ENCODE data around the gene BACH2. TPM values are rescaled to one million over a fixed set of nuclear protein-coding genes. Genes with fewer than 3 reads are reported as not detected.
A peak's percentile ranks its signal among the peaks of the same experiment; 100 is the strongest.
"Not testable (repeated sequence)": the region's sequence is repeated elsewhere in the genome, so short reads cannot be mapped to it uniquely, and the experiment has no call there.

BACH2 gene
- total RNA-seq, 1 donor from 2014 or later: 7.8 TPM

DNA sequence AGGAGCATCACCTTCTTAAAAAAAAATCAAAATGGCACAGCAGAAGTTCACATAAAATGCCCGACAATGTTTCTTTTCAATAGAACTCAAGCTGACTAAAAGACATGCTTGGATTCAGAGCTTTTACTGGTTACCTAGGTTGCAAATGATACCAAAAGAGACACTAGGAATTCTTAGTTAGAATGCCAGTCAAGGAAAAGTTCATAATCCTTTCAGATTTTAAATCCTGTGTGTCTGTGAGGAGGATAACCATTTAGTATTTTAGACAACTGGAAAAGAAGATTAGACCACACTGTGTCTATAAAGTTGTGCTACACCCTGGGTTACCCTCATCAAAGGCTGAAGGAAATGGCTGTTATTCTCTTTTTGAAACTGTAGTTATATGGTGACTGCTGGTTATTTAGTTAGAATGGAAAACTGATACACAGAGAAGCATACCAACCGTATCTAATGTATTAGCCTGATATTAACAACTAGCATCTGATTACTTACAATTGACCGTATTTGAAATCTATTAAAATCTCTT is 262.8 kb downstream of the BACH2 start:
- Mint-ChIP-seq H3K27me3 (ENCODE audit: low read depth) (no peaks in the 10 kb centered on the region), H3K36me3 (ENCODE audit: low read depth) (peaks cover 1% of the 10 kb centered on the region), H3K27ac (ENCODE audit: unreplicated experiment) (no peak overlapping the region), H3K4me1 (ENCODE audit: low read depth) (peaks cover 16% of the 10 kb centered on the region), H3K4me3 (ENCODE audit: unreplicated experiment) (no peak overlapping the region), H3K9me3 (ENCODE audit: low read depth) (peaks cover 2% of the 10 kb centered on the region)
- TF ChIP-seq, protein P1, sequence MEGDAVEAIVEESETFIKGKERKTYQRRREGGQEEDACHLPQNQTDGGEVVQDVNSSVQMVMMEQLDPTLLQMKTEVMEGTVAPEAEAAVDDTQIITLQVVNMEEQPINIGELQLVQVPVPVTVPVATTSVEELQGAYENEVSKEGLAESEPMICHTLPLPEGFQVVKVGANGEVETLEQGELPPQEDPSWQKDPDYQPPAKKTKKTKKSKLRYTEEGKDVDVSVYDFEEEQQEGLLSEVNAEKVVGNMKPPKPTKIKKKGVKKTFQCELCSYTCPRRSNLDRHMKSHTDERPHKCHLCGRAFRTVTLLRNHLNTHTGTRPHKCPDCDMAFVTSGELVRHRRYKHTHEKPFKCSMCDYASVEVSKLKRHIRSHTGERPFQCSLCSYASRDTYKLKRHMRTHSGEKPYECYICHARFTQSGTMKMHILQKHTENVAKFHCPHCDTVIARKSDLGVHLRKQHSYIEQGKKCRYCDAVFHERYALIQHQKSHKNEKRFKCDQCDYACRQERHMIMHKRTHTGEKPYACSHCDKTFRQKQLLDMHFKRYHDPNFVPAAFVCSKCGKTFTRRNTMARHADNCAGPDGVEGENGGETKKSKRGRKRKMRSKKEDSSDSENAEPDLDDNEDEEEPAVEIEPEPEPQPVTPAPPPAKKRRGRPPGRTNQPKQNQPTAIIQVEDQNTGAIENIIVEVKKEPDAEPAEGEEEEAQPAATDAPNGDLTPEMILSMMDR (IDR thresholded peaks at IDR 0.05): no peak
- DNase-seq (ENCODE audit: low spot score): no peak

DNA sequence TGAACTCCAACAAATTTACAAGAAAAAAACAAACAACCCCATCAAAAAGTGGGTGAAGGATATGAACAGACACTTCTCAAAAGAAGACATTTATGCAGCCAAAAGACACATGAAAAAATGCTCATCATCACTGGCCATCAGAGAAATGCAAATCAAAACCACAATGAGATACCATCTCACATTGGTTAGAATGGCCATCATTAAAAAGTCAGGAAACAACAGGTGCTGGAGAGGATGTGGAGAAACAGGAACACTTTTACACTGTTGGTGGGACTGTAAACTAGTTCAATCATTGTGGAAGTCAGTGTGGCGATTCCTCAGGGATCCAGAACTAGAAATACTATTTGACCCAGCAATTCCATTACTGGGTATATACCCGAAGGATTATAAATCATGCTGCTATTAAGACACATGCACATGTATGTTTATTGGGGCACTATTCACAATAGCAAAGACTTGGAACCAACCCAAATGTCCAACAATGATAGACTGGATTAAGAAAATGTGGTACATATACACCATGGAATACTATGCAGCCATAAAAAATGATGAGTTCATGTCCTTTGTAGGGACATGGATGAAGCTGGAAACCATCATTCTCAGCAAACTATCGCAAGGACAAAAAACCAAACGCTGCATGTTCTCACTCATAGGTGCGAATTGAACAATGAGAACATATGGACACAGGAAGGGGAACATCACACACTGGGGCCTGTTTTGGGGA is 264.0 kb downstream of the BACH2 start:
- H3K27ac Mint-ChIP-seq (ENCODE audit: unreplicated experiment); H3K27me3 Mint-ChIP-seq (ENCODE audit: low read depth); H3K4me3 Mint-ChIP-seq (ENCODE audit: unreplicated experiment); H3K36me3 Mint-ChIP-seq (ENCODE audit: low read depth); H3K9me3 Mint-ChIP-seq (ENCODE audit: low read depth); DNase-seq (ENCODE audit: low spot score): not testable (repeated sequence)
- H3K4me1 Mint-ChIP-seq (ENCODE audit: low read depth): peaks cover 16% of the 10 kb centered on the region

DNA sequence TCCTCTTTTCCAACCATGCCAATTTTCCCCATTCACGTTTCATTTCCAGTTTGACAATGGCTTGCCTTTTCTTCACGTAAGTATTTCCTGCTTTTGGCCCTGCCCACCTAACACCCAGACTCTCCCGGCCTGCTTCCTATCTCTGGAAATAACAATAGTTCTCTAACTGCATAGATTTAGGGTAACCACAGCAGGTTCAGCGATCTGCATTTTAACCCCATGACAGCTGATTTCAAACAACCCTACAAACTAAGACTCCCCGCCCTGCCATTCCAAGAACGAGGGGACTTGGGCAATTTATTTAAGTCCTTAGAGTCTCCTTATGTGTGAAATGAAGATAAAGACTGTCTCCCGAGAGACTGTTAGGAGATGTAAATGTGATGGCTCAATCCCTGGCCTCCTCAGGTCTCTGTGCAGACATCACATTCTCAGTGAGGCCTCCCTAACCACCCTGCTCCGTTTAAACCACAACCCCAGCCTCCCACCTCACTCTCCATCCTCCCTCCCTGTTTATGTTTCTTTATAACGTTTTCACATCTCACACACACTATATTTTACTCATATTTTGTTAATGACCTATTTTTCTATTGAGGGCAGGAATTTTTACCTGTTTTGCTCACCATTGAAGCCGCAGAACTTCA is 267.5 kb downstream of the BACH2 start:
- peaks cover 2% of the 10 kb centered on the region for H3K9me3 Mint-ChIP-seq (ENCODE audit: low read depth)
- DNase-seq (ENCODE audit: low spot score): no peak
- no peak overlapping the region for H3K4me3 Mint-ChIP-seq (ENCODE audit: unreplicated experiment)
- no peaks in the 10 kb centered on the region for H3K36me3 Mint-ChIP-seq (ENCODE audit: low read depth)
- H3K4me1 Mint-ChIP-seq (ENCODE audit: low read depth): peaks cover 17% of the 10 kb centered on the region
- H3K27ac Mint-ChIP-seq (ENCODE audit: unreplicated experiment): no peak overlapping the region
- TF ChIP-seq, protein P1 (IDR thresholded peaks at IDR 0.05): no peak
- no peaks in the 10 kb centered on the region for H3K27me3 Mint-ChIP-seq (ENCODE audit: low read depth)

DNA sequence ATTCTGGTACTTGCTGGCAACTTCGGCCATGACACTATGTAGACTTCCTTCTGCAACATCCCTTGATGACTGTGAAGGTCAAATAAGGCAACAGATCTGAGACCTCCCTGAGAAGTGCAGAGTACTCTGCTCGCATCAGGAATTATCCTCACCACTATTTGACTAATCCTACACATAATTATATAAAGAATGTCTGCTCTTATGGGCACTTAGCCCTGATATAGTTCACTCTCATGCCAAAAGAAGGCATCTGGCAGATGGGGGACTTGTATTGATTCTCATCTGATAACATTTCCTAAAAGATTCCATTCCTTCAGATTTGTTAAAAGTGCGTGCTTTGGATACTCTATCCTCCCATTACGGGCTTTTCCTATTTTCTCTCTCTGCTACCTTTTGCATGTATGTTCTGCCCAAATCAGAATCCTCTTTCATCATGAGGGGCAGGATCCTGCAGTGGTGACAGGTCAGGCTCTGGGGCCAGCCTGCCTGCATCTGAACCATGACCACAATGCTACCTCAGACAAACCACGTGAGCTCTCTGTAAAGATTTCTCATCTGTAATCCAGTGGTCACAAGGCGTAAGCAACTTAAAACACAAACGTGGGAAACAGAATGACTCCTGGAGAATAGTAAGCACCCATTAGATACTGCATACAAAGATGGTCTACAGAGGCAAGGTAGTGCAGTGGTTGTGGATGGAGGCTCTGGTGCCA is 268.4 kb downstream of the BACH2 start:
- TF ChIP-seq, protein P1 (IDR thresholded peaks at IDR 0.05): no peak
- no peak for DNase-seq (ENCODE audit: low spot score)
- Mint-ChIP-seq H3K4me3 (ENCODE audit: unreplicated experiment) (no peak overlapping the region), H3K27me3 (ENCODE audit: low read depth) (no peaks in the 10 kb centered on the region), H3K9me3 (ENCODE audit: low read depth) (peaks cover 2% of the 10 kb centered on the region), H3K27ac (ENCODE audit: unreplicated experiment) (no peak overlapping the region), H3K4me1 (ENCODE audit: low read depth) (peaks cover 17% of the 10 kb centered on the region), H3K36me3 (ENCODE audit: low read depth) (no peaks in the 10 kb centered on the region)

DNA sequence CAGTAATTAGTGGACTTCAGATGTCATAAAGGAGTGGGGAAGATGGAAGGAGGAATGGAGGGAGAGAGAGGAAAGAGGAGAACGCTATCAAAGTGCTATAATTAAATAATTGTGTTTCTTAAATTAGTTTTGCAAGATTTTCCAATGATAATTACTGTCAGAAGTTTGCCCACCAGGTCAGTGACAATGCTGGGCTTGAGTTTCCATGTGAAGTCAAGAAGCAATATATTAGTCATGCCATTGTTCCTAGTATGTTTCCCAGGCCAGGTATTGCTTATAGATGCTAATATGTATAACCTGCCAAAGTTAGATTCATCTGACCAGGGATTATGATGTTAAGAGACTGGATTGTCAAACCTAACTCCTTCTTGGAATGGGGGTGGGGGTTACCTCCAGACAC is 270.4 kb downstream of the BACH2 start:
- Mint-ChIP-seq H3K9me3 (ENCODE audit: low read depth) (no peaks in the 10 kb centered on the region), H3K4me1 (ENCODE audit: low read depth) (peaks cover 17% of the 10 kb centered on the region), H3K4me3 (ENCODE audit: unreplicated experiment) (no peak overlapping the region), H3K27ac (ENCODE audit: unreplicated experiment) (peak overlapping the region; percentile 59), H3K27me3 (ENCODE audit: low read depth) (no peaks in the 10 kb centered on the region), H3K36me3 (ENCODE audit: low read depth) (no peaks in the 10 kb centered on the region)
- TF ChIP-seq, protein P1 (IDR thresholded peaks at IDR 0.05): no peak
- no peak for DNase-seq (ENCODE audit: low spot score)

All from chondrocyte (in vitro differentiated cells).